ENCODE results near the gene GALNT1. TPM values are rescaled to one million over a fixed set of nuclear protein-coding genes. Genes with fewer than 3 reads are reported as not detected.

GALNT1 gene
- total RNA-seq, 1 donor: 82.9 TPM

- no peak for DNase-seq (ENCODE audit: low read depth)
- TF ChIP-seq CTCF (IDR thresholded peaks at IDR 0.05; ENCODE audit: insufficient read depth, low read depth, low read length): no peak
- no peak overlapping the region for H3K4me3 ChIP-seq (ENCODE audit: low read depth, low read length)
Measured at GRCh38 chr18:35705988-35706387, 124.4 kb downstream of the GALNT1 start.

GRCh38 chr18:35707247-35707646 is 125.7 kb downstream of the GALNT1 start:
- H3K4me3 ChIP-seq (ENCODE audit: low read depth, low read length): no peak overlapping the region
- no peak for TF ChIP-seq CTCF (IDR thresholded peaks at IDR 0.05; ENCODE audit: insufficient read depth, low read depth, low read length)
- no peak for DNase-seq (ENCODE audit: low read depth)

- no peak for DNase-seq (ENCODE audit: low read depth)
- no peak for TF ChIP-seq CTCF (IDR thresholded peaks at IDR 0.05; ENCODE audit: insufficient read depth, low read depth, low read length)
- no peak overlapping the region for H3K4me3 ChIP-seq (ENCODE audit: low read depth, low read length)
Measured at GRCh38 chr18:35707674-35708073, 126.1 kb downstream of the GALNT1 start.

- DNase-seq (ENCODE audit: low read depth): peak; percentile 9
Measured at GRCh38 chr18:35710581-35710980, 129.0 kb downstream of the GALNT1 start.

GRCh38 chr18:35711227-35711626 is 129.7 kb downstream of the GALNT1 start:
- no peak overlapping the region for H3K4me3 ChIP-seq (ENCODE audit: low read depth, low read length)
- no peak for TF ChIP-seq CTCF (IDR thresholded peaks at IDR 0.05; ENCODE audit: insufficient read depth, low read depth, low read length)

More at GRCh38 chr18:35710581-35710980, 129.0 kb downstream of the GALNT1 start:
- TF ChIP-seq CTCF (IDR thresholded peaks at IDR 0.05; ENCODE audit: insufficient read depth, low read depth, low read length): no peak
- H3K4me3 ChIP-seq (ENCODE audit: low read depth, low read length): no peak overlapping the region

GRCh38 chr18:35713545-35713944 is 132.0 kb downstream of the GALNT1 start:
- H3K4me3 ChIP-seq (ENCODE audit: low read depth, low read length): no peak overlapping the region
- peak; percentile 59 for DNase-seq (ENCODE audit: low read depth)
- peak; percentile 10 for TF ChIP-seq CTCF (IDR thresholded peaks at IDR 0.05; ENCODE audit: insufficient read depth, low read depth, low read length)

More at GRCh38 chr18:35711227-35711626, 129.7 kb downstream of the GALNT1 start:
- no peak for DNase-seq (ENCODE audit: low read depth)

- no peak for TF ChIP-seq CTCF (IDR thresholded peaks at IDR 0.05; ENCODE audit: insufficient read depth, low read depth, low read length)
- DNase-seq (ENCODE audit: low read depth): no peak
- no peak overlapping the region for H3K4me3 ChIP-seq (ENCODE audit: low read depth, low read length)
Measured at GRCh38 chr18:35714539-35714938, 133.0 kb downstream of the GALNT1 start.
